HEK293 (cell line): ENCODE measurements around the gene RBM7.

ENCODE experiments used
- CTCF ChIA-PET: fragments of 350-600 bp; formaldehyde crosslinking; extraction: SDS; loops from one replicate; lab custom pipeline; 2021; ENCODE audit warnings: antibody characterized with exemption; lab: Yijun Ruan, JAX
- POLR2A ChIA-PET: fragments of 300-600 bp; formaldehyde crosslinking; extraction: SDS; loops from one replicate; lab custom pipeline; 2020; ENCODE audit warnings: antibody characterized with exemption, inconsistent platforms; lab: Yijun Ruan, JAX
- H3K27ac ChIP-seq: fragments of 200-500 bp; sonication (Bioruptor generic); 2 replicates; pipeline ENCODE4 v1.5.1; 2014; ENCODE audit warnings: low read depth, low read length, control low read depth, inconsistent platforms; ENCODE audit errors: extremely low read depth
- H3K36me3 ChIP-seq, 2 experiments: fragments of 200-500 bp in 1 of 2; sonication (Bioruptor generic) in 1 of 2; 1 replicate in 1 of 2; 2 replicates in 1 of 2; pipeline ENCODE4 v1.5.1; 2014 to 2017; ENCODE audit warnings: inconsistent platforms in 2 of 2, low read length in 2 of 2; ENCODE audit not compliant: control insufficient read depth in 2 of 2, insufficient read depth in 1 of 2
- H3K4me1 ChIP-seq: fragments of 200-500 bp; sonication (Bioruptor generic); 2 replicates; pipeline ENCODE4 v1.5.1; 2014; ENCODE audit warnings: mild to moderate bottlenecking, low read length, inconsistent platforms; ENCODE audit not compliant: control insufficient read depth, insufficient read depth
- H3K4me3 ChIP-seq: 2 replicates; pipeline ENCODE4 v1.5.1; 2011; ENCODE audit warnings: low read depth, mild to moderate bottlenecking, control low read depth, low read length, moderate library complexity
- H3K9me3 ChIP-seq: fragments of 200-500 bp; sonication (Bioruptor generic); 2 replicates; pipeline ENCODE4 v1.5.1; 2014; ENCODE audit warnings: low read depth, low read length, inconsistent platforms; ENCODE audit not compliant: control insufficient read depth, insufficient read depth
- PRDM10 ChIP-seq: fragments of 450-650 bp; formaldehyde crosslinking; IDR thresholded peaks from 2 replicates; pipeline ENCODE4 v1.5.1; 2016; ENCODE audit warnings: missing biosample characterization, missing genetic modification characterization
- SCRT2 ChIP-seq: fragments of 450-650 bp; formaldehyde crosslinking; IDR thresholded peaks from 2 replicates; pipeline ENCODE4 v1.5.1; 2016; ENCODE audit warnings: missing biosample characterization, missing genetic modification characterization
- ZBTB10 ChIP-seq: fragments of 450-650 bp; formaldehyde crosslinking; IDR thresholded peaks from 2 replicates; pipeline ENCODE4 v1.5.1; 2016; ENCODE audit warnings: missing biosample characterization, missing genetic modification characterization
- ZBTB17 ChIP-seq: fragments of 450-650 bp; formaldehyde crosslinking; IDR thresholded peaks from 2 replicates; pipeline ENCODE4 v1.5.1; 2016; ENCODE audit warnings: missing biosample characterization, missing genetic modification characterization
- ZFP41 ChIP-seq: fragments of 450-650 bp; formaldehyde crosslinking; IDR thresholded peaks from 2 replicates; pipeline ENCODE4 v1.5.1; 2016; ENCODE audit warnings: missing biosample characterization, missing genetic modification characterization, borderline replicate concordance
- ZFP69B ChIP-seq: fragments of 450-650 bp; formaldehyde crosslinking; IDR thresholded peaks from 2 replicates; pipeline ENCODE4 v1.5.1; 2016; ENCODE audit warnings: missing biosample characterization, missing genetic modification characterization
- ZNF221 ChIP-seq: fragments of 450-650 bp; formaldehyde crosslinking; IDR thresholded peaks from 2 replicates; pipeline ENCODE4 v1.5.1; 2017; ENCODE audit warnings: missing biosample characterization, missing genetic modification characterization, borderline replicate concordance
- ZNF324 ChIP-seq: fragments of 450-650 bp; formaldehyde crosslinking; IDR thresholded peaks from 2 replicates; pipeline ENCODE4 v1.5.1; 2016; ENCODE audit warnings: missing biosample characterization, missing genetic modification characterization
- ZNF335 ChIP-seq: fragments of 450-650 bp; formaldehyde crosslinking; conservative IDR thresholded peaks from 2 replicates; pipeline ENCODE4 v1.5.1; 2016; ENCODE audit warnings: missing biosample characterization, missing genetic modification characterization
- ZNF366 ChIP-seq: fragments of 450-650 bp; formaldehyde crosslinking; conservative IDR thresholded peaks from 2 replicates; pipeline ENCODE4 v1.5.1; 2016; ENCODE audit warnings: missing biosample characterization, missing genetic modification characterization
- ZNF549 ChIP-seq: fragments of 450-650 bp; IDR thresholded peaks from 2 replicates; pipeline ENCODE4 v1.5.1; 2018; ENCODE audit warnings: missing biosample characterization, missing genetic modification characterization, mild to moderate bottlenecking, inconsistent platforms, moderate library complexity
- ZNF777 ChIP-seq: fragments of 450-650 bp; formaldehyde crosslinking; IDR thresholded peaks from 2 replicates; pipeline ENCODE4 v1.5.1; 2017; ENCODE audit warnings: missing biosample characterization, missing genetic modification characterization, borderline replicate concordance
- ZNF791 ChIP-seq: fragments of 450-650 bp; formaldehyde crosslinking; IDR thresholded peaks from 2 replicates; pipeline ENCODE4 v1.5.1; 2016; ENCODE audit warnings: missing biosample characterization, missing genetic modification characterization
- ZXDB ChIP-seq: fragments of 450-650 bp; formaldehyde crosslinking; IDR thresholded peaks from 2 replicates; pipeline ENCODE4 v1.5.1; 2016; ENCODE audit warnings: missing biosample characterization, missing genetic modification characterization
- TF ChIP-seq, protein P1 (sequence below): fragments of 450-650 bp; formaldehyde crosslinking; IDR thresholded peaks from 2 replicates; pipeline ENCODE4 v1.5.1; 2017; ENCODE audit warnings: missing biosample characterization, missing genetic modification characterization
- TF ChIP-seq, protein P2 (sequence below): fragments of 450-650 bp; formaldehyde crosslinking; IDR thresholded peaks from 2 replicates; pipeline ENCODE4 v1.5.1; 2016; ENCODE audit warnings: missing biosample characterization, missing genetic modification characterization

The RBM7 gene

GRCh38 chr11:114398303-114398920 is 2.1 kb upstream of the RBM7 start (continued):
- TF ChIP-seq, protein P1, sequence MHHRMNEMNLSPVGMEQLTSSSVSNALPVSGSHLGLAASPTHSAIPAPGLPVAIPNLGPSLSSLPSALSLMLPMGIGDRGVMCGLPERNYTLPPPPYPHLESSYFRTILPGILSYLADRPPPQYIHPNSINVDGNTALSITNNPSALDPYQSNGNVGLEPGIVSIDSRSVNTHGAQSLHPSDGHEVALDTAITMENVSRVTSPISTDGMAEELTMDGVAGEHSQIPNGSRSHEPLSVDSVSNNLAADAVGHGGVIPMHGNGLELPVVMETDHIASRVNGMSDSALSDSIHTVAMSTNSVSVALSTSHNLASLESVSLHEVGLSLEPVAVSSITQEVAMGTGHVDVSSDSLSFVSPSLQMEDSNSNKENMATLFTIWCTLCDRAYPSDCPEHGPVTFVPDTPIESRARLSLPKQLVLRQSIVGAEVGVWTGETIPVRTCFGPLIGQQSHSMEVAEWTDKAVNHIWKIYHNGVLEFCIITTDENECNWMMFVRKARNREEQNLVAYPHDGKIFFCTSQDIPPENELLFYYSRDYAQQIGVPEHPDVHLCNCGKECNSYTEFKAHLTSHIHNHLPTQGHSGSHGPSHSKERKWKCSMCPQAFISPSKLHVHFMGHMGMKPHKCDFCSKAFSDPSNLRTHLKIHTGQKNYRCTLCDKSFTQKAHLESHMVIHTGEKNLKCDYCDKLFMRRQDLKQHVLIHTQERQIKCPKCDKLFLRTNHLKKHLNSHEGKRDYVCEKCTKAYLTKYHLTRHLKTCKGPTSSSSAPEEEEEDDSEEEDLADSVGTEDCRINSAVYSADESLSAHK (tag by site-specific recombination), result 0 out of 2 replicates have a peak, but pooled peaks have one; percentile 25
- TF ChIP-seq ZXDB (tag by site-specific recombination) (no peak), ZFP41 (no peak)

- CTCF ChIA-PET, result no interaction called here
- TF ChIP-seq ZNF366 (tag by site-specific recombination) (0 out of 2 replicates have a peak, but pooled peaks have one; percentile 11), ZFP69B (tag by site-specific recombination) (0 out of 2 replicates have a peak, but pooled peaks have one; percentile 35), SCRT2 (tag by site-specific recombination) (0 out of 2 replicates have a peak, but pooled peaks have one; percentile 29), ZBTB17 (tag by site-specific recombination) (peak; percentile 97; the same call in 1 of the 2 replicates), ZNF324 (peak; percentile 56; the same call in 1 of the 2 replicates), ZNF221 (tag by site-specific recombination) (no peak), PRDM10 (peak; percentile 87), ZNF777 (peak; percentile 77; the same call in 1 of the 2 replicates)
- TF ChIP-seq, protein P2, sequence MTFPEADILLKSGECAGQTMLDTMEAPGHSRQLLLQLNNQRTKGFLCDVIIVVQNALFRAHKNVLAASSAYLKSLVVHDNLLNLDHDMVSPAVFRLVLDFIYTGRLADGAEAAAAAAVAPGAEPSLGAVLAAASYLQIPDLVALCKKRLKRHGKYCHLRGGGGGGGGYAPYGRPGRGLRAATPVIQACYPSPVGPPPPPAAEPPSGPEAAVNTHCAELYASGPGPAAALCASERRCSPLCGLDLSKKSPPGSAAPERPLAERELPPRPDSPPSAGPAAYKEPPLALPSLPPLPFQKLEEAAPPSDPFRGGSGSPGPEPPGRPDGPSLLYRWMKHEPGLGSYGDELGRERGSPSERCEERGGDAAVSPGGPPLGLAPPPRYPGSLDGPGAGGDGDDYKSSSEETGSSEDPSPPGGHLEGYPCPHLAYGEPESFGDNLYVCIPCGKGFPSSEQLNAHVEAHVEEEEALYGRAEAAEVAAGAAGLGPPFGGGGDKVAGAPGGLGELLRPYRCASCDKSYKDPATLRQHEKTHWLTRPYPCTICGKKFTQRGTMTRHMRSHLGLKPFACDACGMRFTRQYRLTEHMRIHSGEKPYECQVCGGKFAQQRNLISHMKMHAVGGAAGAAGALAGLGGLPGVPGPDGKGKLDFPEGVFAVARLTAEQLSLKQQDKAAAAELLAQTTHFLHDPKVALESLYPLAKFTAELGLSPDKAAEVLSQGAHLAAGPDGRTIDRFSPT (tag by site-specific recombination), result no peak
- H3K27ac ChIP-seq, result peak overlapping the region; percentile 93
Observed at GRCh38 chr11:114399490-114400215, 813 bp upstream of the RBM7 start.

GRCh38 chr11:114400915-114401223 is 403 bp downstream of the RBM7 start:
- H3K9me3 ChIP-seq, result no peaks in the 10 kb centered on the region
- CTCF ChIA-PET, result no interaction called here
- no peak for TF ChIP-seq ZNF791 (tag by site-specific recombination)
- TF ChIP-seq ZNF549 (tag by site-specific recombination), result no peak
- TF ChIP-seq ZNF335 (tag by site-specific recombination), result no peak
- 0 out of 2 replicates have a peak, but pooled peaks have one; percentile 28 for TF ChIP-seq ZBTB10 (tag by site-specific recombination)

More at GRCh38 chr11:114399490-114400215, 813 bp upstream of the RBM7 start:
- H3K4me3 ChIP-seq, result peak overlapping the region; percentile 68
- POLR2A ChIA-PET, result interaction anchor here (1.0 kb wide), 1 partner anchor 48 kb away, joined by 3 read pairs; no protein-coding TSS in a partner anchor
- H3K36me3 ChIP-seq, result peaks cover 0 to 17% of the 10 kb centered on the region in 2 experiments; a peak in 1 of 3 replicates
- no peaks in the 10 kb centered on the region for H3K9me3 ChIP-seq
- H3K4me1 ChIP-seq, result no peaks in the 10 kb centered on the region; the same call in 1 of the 2 replicates

More at GRCh38 chr11:114400915-114401223, 403 bp downstream of the RBM7 start:
- H3K36me3 ChIP-seq, result peaks cover under 1 to 29% of the 10 kb centered on the region in 2 experiments; a peak in 2 of 3 replicates
- H3K4me1 ChIP-seq, result no peaks in the 10 kb centered on the region; the same call in 1 of the 2 replicates
- peak overlapping the region; percentile 93 for H3K27ac ChIP-seq
- H3K4me3 ChIP-seq, result peak overlapping the region; percentile 68
- POLR2A ChIA-PET, result interaction anchor here (1.0 kb wide), 1 partner anchor 38 kb away, joined by 3 read pairs; the partner anchor contains the start of gene REXO2
